Measurements from ENCODE around the gene EFCAB6. TPM values are rescaled to one million over a fixed set of nuclear protein-coding genes. Genes with fewer than 3 reads are reported as not detected.

Gene EFCAB6
- total RNA-seq, 1 donor from 2014 or later = 7.0 TPM

DNA sequence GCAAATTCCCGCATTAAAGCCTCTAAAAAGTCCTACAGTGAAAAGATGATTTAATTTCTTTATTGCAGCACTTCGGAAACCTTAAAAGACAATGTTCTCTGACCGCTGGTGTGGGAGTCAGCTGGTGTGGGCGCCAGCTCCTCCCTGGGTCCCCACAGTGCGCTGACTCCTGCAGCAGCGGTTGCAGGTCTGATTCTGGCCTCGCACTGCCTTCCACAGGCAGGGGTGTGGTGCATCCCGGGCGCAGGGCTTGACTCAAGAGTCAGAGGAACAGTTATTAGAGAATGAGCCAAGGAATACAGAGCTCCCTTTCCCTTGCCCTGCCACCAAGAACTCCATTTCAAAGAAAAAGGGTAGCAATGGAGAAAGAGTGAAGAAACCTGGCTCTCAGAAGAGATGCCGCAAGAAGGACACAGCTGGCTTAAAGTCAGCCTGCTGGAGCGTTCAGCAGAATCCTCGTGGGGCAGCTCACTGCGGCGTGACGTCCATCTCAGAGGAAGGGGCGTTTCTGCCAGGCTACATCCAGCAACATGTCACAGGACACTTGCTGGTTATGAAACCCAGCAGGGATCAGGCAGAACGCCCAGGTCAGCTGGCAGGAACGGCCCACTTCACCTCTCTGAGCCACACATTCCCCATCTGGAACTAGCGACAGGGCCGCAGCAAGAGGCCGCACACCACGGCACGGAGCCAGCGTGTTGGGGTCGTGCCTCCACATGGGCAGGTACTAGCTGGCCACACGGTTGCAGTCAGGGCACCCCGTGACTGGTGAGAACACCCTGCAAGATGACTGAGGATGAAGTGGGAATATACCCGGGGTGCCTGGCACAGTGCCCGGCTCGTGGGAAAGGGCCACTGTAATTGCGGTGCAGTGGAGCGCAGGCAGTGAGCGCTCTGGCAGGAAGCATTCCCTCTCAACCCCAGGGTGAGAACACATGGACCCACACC lies 18.1 kb upstream of the EFCAB6 start:
- Mint-ChIP-seq H3K9me3 (ENCODE audit: low read depth) (no peaks in the 10 kb centered on the region), H3K4me3 (ENCODE audit: low read depth) (no peak overlapping the region), H3K4me1 (ENCODE audit: low read depth) (no peaks in the 10 kb centered on the region), H3K27me3 (no peaks in the 10 kb centered on the region), H3K27ac (no peak overlapping the region), H3K36me3 (ENCODE audit: insufficient read depth) (no peaks in the 10 kb centered on the region)
- DNase-seq (ENCODE audit: low spot score, unreplicated experiment) = no peak
- TF ChIP-seq, protein P1, sequence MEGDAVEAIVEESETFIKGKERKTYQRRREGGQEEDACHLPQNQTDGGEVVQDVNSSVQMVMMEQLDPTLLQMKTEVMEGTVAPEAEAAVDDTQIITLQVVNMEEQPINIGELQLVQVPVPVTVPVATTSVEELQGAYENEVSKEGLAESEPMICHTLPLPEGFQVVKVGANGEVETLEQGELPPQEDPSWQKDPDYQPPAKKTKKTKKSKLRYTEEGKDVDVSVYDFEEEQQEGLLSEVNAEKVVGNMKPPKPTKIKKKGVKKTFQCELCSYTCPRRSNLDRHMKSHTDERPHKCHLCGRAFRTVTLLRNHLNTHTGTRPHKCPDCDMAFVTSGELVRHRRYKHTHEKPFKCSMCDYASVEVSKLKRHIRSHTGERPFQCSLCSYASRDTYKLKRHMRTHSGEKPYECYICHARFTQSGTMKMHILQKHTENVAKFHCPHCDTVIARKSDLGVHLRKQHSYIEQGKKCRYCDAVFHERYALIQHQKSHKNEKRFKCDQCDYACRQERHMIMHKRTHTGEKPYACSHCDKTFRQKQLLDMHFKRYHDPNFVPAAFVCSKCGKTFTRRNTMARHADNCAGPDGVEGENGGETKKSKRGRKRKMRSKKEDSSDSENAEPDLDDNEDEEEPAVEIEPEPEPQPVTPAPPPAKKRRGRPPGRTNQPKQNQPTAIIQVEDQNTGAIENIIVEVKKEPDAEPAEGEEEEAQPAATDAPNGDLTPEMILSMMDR (IDR thresholded peaks at IDR 0.05; ENCODE audit: unreplicated experiment) = no peak

DNA sequence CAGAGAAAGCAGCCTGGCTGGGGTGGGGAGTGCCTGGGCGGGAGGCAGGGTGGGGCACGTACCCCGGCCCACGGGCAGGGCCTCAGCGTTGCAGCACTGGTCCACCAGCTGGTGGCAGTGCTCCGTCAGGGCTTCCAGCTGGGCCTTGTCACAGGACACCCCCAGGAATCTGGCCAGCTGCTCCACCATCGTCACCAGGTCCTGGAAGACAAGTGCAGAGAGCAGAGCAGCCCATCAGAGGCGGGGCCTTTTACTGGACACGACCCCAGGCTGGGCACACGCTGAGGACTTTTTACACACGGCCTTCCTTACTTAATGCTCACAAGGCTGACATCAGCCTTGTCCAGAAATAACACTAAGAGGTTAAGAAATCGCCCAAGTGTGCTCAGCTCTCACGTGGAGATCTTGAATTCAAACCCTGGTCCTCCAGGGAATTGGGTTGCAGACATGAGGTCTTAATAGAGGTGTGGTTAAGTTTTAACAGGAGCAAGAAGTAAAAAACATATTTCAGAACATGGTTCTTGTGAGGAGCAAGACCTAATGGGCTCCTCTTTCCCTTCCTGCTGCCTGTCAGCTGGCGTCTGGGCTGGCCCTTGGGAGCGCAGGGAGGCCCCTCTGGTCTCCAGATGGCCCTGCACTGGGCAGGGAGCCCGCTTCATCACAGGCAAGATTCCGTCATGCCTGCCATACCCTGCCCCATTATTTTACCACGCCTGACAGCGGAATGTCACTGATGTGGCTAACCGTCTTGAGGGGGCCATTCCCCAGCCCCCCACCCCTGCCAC lies 17.1 kb upstream of the EFCAB6 start:
- Mint-ChIP-seq H3K27ac (no peak overlapping the region), H3K4me3 (ENCODE audit: low read depth) (no peak overlapping the region), H3K27me3 (no peaks in the 10 kb centered on the region), H3K36me3 (ENCODE audit: insufficient read depth) (no peaks in the 10 kb centered on the region), H3K9me3 (ENCODE audit: low read depth) (no peaks in the 10 kb centered on the region), H3K4me1 (ENCODE audit: low read depth) (peaks cover 6% of the 10 kb centered on the region)
- TF ChIP-seq, protein P1 (IDR thresholded peaks at IDR 0.05; ENCODE audit: unreplicated experiment) = no peak
- no peak for DNase-seq (ENCODE audit: low spot score, unreplicated experiment)

DNA sequence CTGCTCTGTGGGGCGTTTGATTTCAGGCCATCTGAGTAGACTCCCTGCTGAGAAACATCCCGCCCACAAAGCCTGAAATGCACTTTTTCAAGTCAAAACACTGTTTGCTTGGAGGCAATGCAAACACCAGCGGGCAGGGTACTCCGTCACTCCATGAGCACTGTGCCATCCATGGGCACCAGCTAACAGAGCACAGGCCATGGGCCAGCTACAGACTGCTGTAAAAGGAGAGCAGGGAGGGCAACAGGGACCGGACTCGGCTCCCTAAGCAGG lies 16.6 kb upstream of the EFCAB6 start:
- Mint-ChIP-seq H3K4me1 (ENCODE audit: low read depth) (peaks cover 11% of the 10 kb centered on the region), H3K27ac (no peak overlapping the region), H3K36me3 (ENCODE audit: insufficient read depth) (no peaks in the 10 kb centered on the region), H3K27me3 (no peaks in the 10 kb centered on the region), H3K4me3 (ENCODE audit: low read depth) (no peak overlapping the region), H3K9me3 (ENCODE audit: low read depth) (no peaks in the 10 kb centered on the region)
- DNase-seq (ENCODE audit: low spot score, unreplicated experiment) = no peak
- TF ChIP-seq, protein P1 (IDR thresholded peaks at IDR 0.05; ENCODE audit: unreplicated experiment) = no peak

DNA sequence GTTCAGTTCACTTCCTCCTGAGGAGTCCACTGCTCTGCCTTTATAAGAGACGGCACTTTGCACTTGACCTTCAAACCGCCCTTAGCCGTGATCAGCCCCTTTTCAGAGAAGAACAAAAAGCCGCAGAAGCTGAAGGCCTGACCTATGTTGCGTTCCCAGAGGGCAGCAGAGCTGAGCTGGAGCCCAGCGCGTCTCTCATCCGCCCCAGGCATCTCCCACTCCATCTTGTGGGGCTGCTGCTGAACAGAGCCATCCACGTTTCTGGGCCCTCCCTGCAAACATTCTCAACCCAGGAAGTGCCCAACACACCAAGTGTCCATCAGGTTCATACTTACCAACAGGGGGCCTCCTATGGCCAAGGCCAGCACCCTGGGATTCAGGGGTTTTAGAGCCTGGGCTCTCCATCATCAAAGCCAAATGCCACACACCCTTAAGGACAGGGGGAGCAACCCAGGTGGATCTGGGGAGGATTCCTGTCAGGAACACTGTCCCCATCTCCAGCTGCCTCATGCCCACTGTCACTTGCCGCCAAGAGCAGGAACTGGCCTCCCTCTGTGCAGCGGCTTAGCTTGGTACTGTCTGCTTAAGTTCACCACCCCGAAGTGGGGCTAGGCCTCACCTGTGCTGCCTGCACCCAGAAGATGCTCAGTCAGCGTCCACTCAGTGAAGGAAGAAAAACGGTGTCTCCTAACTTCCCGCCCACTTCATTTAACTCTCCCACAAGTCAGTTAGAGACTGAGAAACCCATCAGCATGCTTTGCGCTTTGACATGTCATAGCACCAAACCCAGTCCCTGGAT lies 16.0 kb upstream of the EFCAB6 start:
- H3K36me3 Mint-ChIP-seq (ENCODE audit: insufficient read depth) = no peaks in the 10 kb centered on the region

More for the DNA sequence above, 16.0 kb upstream of the EFCAB6 start:
- Mint-ChIP-seq H3K4me1 (ENCODE audit: low read depth) (peaks cover 17% of the 10 kb centered on the region), H3K9me3 (ENCODE audit: low read depth) (no peaks in the 10 kb centered on the region), H3K27me3 (no peaks in the 10 kb centered on the region), H3K27ac (no peak overlapping the region), H3K4me3 (ENCODE audit: low read depth) (no peak overlapping the region)
- TF ChIP-seq, protein P1 (IDR thresholded peaks at IDR 0.05; ENCODE audit: unreplicated experiment) = no peak
- DNase-seq (ENCODE audit: low spot score, unreplicated experiment) = no peak
